Panc1 (cell line): ENCODE measurements around the gene ATF2. TPM values are rescaled to one million over a fixed set of nuclear protein-coding genes. Genes with fewer than 3 reads are reported as not detected.

Experiments used
- ATAC-seq: fragments of 200-7000 bp; cut with Tn5 transposase; 2 replicates; pipeline ENCODE4 v1.9.1; 2020; ENCODE audit warnings: mild to moderate bottlenecking, moderate library complexity
- BruUV-seq: library from RNA; stranded (reverse); fragments of 400-500 nt; replicated peaks from 2 replicates; lab custom pipeline; 2021; lab: Mats Ljungman, UMichigan
- CTCF ChIA-PET: fragments of 300-600 bp; sonication (Branson Sonifier 250); formaldehyde crosslinking; loops from one replicate; lab custom pipeline; 2022; ENCODE audit warnings: antibody characterized with exemption; lab: Charles Lee
- POLR2A ChIA-PET: fragments of 300-600 bp; sonication (Branson Sonifier 250); formaldehyde crosslinking; loops from one replicate; lab custom pipeline; 2022; ENCODE audit warnings: antibody characterized with exemption; lab: Charles Lee
- DNase-seq: peaks from one replicate; pipeline ENCODE4 v3.0.0-alpha.2; 2010; ENCODE audit warnings: low read depth, low spot score
- H3K27ac ChIP-seq: 2 replicates; pipeline ENCODE4 v1.5.1; 2011; ENCODE audit warnings: mild to moderate bottlenecking, low read length, inconsistent platforms
- H3K27me3 ChIP-seq: fragments of 200-500 bp; sonication (Bioruptor generic); 2 replicates; pipeline ENCODE4 v1.6.0; 2014; ENCODE audit warnings: low read length, inconsistent platforms; ENCODE audit not compliant: control insufficient read depth, insufficient read depth
- H3K36me3 ChIP-seq: fragments of 200-500 bp; sonication (Bioruptor generic); 2 replicates; pipeline ENCODE4 v1.5.1; 2014; ENCODE audit warnings: inconsistent platforms, mild to moderate bottlenecking, low read length, moderate library complexity; ENCODE audit not compliant: control insufficient read depth, insufficient read depth
- H3K4me1 ChIP-seq: 2 replicates; pipeline ENCODE4 v1.5.1; 2011; ENCODE audit warnings: inconsistent platforms, mild to moderate bottlenecking, low read length, moderate library complexity; ENCODE audit not compliant: control insufficient read depth, insufficient read depth
- H3K4me3 ChIP-seq, 2 experiments: 2 replicates each; pipeline ENCODE4 v1.5.1; 2011 to 2012; ENCODE audit warnings: low read depth in 2 of 2, low read length in 2 of 2, mild to moderate bottlenecking in 2 of 2, inconsistent platforms in 1 of 2, moderate library complexity in 1 of 2
- H3K9me3 ChIP-seq: fragments of 200-500 bp; sonication (Bioruptor generic); 2 replicates; pipeline ENCODE4 v1.5.1; 2014; ENCODE audit warnings: low read depth, mild to moderate bottlenecking, inconsistent platforms, low read length, moderate library complexity; ENCODE audit not compliant: control insufficient read depth, insufficient read depth
- CTCF ChIP-seq: fragments of 450-650 bp; IDR thresholded peaks from 2 replicates; pipeline ENCODE4 v1.5.1; 2017; ENCODE audit warnings: mild to moderate bottlenecking
- POLR2AphosphoS5 ChIP-seq: IDR thresholded peaks from 2 replicates; pipeline ENCODE4 v1.6.1; 2012; ENCODE audit warnings: mild to moderate bottlenecking, low read depth, low read length, moderate library complexity
- SIN3A ChIP-seq: IDR thresholded peaks from 2 replicates; pipeline ENCODE4 v1.6.1; 2012; ENCODE audit warnings: low read depth, mild to moderate bottlenecking, low read length, moderate library complexity, borderline replicate concordance; ENCODE audit not compliant: insufficient read depth
- TCF7L2 ChIP-seq: IDR thresholded peaks from 2 replicates; pipeline ENCODE4 v1.6.1; 2011; ENCODE audit warnings: mild to moderate bottlenecking, low read depth, low read length, inconsistent platforms
- in situ Hi-C: cut with HindIII; loops from 2 replicates; pipeline ENCODE4 v1.10.0; 2016; ENCODE audit warnings: low sequenced_read_pairs, low pct_unique_long_range_greater_than_20kb
- intact Hi-C: fragments of 100-400 bp; cut with micrococcal nuclease; formaldehyde crosslinking; loops from one replicate; pipeline ENCODE4 v1.10.0; 2022; ENCODE audit not compliant: unreplicated experiment
- total RNA-seq: library from RNA; stranded (reverse); gene quantifications from one replicate; pipeline ENCODE4 v1.2.1, GENCODE V29; 2021; ENCODE audit not compliant: unreplicated experiment
- TF ChIP-seq, protein P1 (sequence below), 2 experiments: IDR thresholded peaks; 2 replicates each; pipeline ENCODE4 v1.6.1; 2011 to 2012; ENCODE audit warnings: low read depth in 2 of 2, control low read depth in 1 of 2, low read length in 1 of 2, mild to moderate bottlenecking in 1 of 2, moderate library complexity in 1 of 2; ENCODE audit not compliant: insufficient read depth in 1 of 2

Gene ATF2
- total RNA-seq, 1 experiment from 2014 or later: 61.8 TPM

GRCh38 chr2:175175320-175175719 lies 7.3 kb upstream of the ATF2 start:
- POLR2A ChIA-PET: no interaction called here
- peaks cover 10% of the 10 kb centered on the region; the same call in 1 of the 2 replicates for H3K4me1 ChIP-seq
- no TSS peak for BruUV-seq
- CTCF ChIA-PET: no interaction called here
- intact Hi-C loops (no loop called here), in situ Hi-C loops (no loop called here)
- no peak for DNase-seq
- H3K27ac ChIP-seq: no peak overlapping the region
- H3K36me3 ChIP-seq: peaks cover 34% of the 10 kb centered on the region
- ATAC-seq: peak; percentile 57; the same call in 1 of the 2 replicates
- no peak for TF ChIP-seq CTCF
- no peak for TF ChIP-seq TCF7L2
- TF ChIP-seq, protein P1, sequence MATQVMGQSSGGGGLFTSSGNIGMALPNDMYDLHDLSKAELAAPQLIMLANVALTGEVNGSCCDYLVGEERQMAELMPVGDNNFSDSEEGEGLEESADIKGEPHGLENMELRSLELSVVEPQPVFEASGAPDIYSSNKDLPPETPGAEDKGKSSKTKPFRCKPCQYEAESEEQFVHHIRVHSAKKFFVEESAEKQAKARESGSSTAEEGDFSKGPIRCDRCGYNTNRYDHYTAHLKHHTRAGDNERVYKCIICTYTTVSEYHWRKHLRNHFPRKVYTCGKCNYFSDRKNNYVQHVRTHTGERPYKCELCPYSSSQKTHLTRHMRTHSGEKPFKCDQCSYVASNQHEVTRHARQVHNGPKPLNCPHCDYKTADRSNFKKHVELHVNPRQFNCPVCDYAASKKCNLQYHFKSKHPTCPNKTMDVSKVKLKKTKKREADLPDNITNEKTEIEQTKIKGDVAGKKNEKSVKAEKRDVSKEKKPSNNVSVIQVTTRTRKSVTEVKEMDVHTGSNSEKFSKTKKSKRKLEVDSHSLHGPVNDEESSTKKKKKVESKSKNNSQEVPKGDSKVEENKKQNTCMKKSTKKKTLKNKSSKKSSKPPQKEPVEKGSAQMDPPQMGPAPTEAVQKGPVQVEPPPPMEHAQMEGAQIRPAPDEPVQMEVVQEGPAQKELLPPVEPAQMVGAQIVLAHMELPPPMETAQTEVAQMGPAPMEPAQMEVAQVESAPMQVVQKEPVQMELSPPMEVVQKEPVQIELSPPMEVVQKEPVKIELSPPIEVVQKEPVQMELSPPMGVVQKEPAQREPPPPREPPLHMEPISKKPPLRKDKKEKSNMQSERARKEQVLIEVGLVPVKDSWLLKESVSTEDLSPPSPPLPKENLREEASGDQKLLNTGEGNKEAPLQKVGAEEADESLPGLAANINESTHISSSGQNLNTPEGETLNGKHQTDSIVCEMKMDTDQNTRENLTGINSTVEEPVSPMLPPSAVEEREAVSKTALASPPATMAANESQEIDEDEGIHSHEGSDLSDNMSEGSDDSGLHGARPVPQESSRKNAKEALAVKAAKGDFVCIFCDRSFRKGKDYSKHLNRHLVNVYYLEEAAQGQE (IDR thresholded peaks at IDR 0.05; ENCODE audit: insufficient read depth in 1 of 2, low read depth in 2 of 2, low read length in 1 of 2): no peak
- no peak for TF ChIP-seq POLR2AphosphoS5
- TF ChIP-seq SIN3A: no peak
- no peak overlapping the region for H3K4me3 ChIP-seq
- no peaks in the 10 kb centered on the region for H3K9me3 ChIP-seq
- no peaks in the 10 kb centered on the region for H3K27me3 ChIP-seq

DNA sequence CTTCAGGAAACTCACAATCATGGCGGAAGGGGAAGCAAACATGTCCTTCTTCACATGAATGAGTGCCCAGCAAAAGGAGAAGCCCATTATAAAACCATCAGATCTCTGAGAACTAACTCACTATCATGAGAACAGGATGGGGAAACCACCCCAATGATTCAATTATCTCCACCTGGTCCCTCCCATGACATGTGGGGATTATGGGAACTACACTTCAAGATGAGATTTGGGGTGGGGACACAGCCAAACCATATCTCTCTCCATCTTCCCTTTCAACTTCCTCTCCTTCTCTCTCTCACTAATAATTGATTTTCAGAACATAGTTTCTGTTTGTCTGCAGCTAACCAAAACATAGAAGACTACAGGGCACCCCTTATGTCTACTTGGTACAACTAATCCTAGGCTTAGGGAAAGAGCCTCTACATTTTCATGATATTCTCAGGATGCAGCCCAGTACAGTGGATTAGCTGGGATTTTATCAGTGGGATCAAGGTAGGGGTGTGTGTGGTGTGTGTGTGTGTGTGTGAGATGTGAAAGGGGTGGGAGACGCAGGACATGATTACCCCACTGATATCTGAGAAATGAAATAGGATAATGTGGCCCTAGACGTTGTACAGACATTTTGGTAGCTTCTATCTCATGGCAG lies 2.8 kb upstream of the ATF2 start:
- Histone ChIP-seq H3K4me1 (peaks cover 11% of the 10 kb centered on the region), H3K4me3 (no peak overlapping the region), H3K27ac (no peak overlapping the region), H3K9me3 (no peaks in the 10 kb centered on the region), H3K36me3 (peaks cover 7% of the 10 kb centered on the region), H3K27me3 (no peaks in the 10 kb centered on the region)
- ChIA-PET POLR2A (interaction anchor here (0.6 kb wide), 1 partner anchor 59 kb away, joined by 5 read pairs; no protein-coding TSS in a partner anchor), CTCF (no interaction called here)
- no TSS peak for BruUV-seq
- in situ Hi-C loops (no loop called here), intact Hi-C loops (no loop called here)
- DNase-seq (no peak), ATAC-seq (no peak)
- TF ChIP-seq TCF7L2 (no peak), SIN3A (no peak), CTCF (no peak), POLR2AphosphoS5 (no peak)
- TF ChIP-seq, protein P1 (IDR thresholded peaks at IDR 0.05; ENCODE audit: insufficient read depth in 1 of 2, low read depth in 2 of 2, low read length in 1 of 2): no peak
